GM19351 (cell line): ENCODE measurements around the gene NKX6-2.
"Not testable (repeated sequence)": the region's sequence is repeated elsewhere in the genome, so short reads cannot be mapped to it uniquely, and the experiment has no call there.

Experiments used
- ATAC-seq: cut with Tn5 transposase; IDR thresholded peaks from one replicate; pipeline ENCODE4 v1.9.1; 2021; ENCODE audit warnings: mild to moderate bottlenecking, moderate library complexity; ENCODE audit not compliant: unreplicated experiment

NKX6-2 gene

GRCh38 chr10:132799865-132800264 is 13.9 kb upstream of the NKX6-2 start:
- ATAC-seq: no peak

- ATAC-seq: no peak
These were observed 12.9 kb upstream of the NKX6-2 start for GRCh38 chr10:132798876-132799275.

- ATAC-seq: no peak
These were observed 12.5 kb upstream of the NKX6-2 start for GRCh38 chr10:132798403-132798802.

- ATAC-seq: not testable (repeated sequence)
These were observed 12.0 kb upstream of the NKX6-2 start for GRCh38 chr10:132797986-132798385.

- no peak for ATAC-seq
These were observed 10.9 kb upstream of the NKX6-2 start for GRCh38 chr10:132796846-132797245.

- ATAC-seq: no peak
These were observed 8.2 kb upstream of the NKX6-2 start for GRCh38 chr10:132793871-132794849.

- ATAC-seq: no peak
These were observed 7.3 kb upstream of the NKX6-2 start for GRCh38 chr10:132793213-132793612.

- ATAC-seq: no peak
These were observed 6.8 kb upstream of the NKX6-2 start for GRCh38 chr10:132792796-132793195.

GRCh38 chr10:132792099-132792498 is 6.2 kb upstream of the NKX6-2 start:
- not testable (repeated sequence) for ATAC-seq

GRCh38 chr10:132790934-132791829 is 5.2 kb upstream of the NKX6-2 start:
- ATAC-seq: no peak

- ATAC-seq: no peak
These were observed 4.5 kb upstream of the NKX6-2 start for GRCh38 chr10:132790470-132790869.

- ATAC-seq: no peak
These were observed 3.8 kb upstream of the NKX6-2 start for GRCh38 chr10:132789659-132790148.

- ATAC-seq: no peak
These were observed 2.9 kb upstream of the NKX6-2 start for GRCh38 chr10:132788831-132789219.

GRCh38 chr10:132788180-132788830 is 2.4 kb upstream of the NKX6-2 start:
- no peak for ATAC-seq

GRCh38 chr10:132787495-132788179 is 1.7 kb upstream of the NKX6-2 start:
- no peak for ATAC-seq

- no peak for ATAC-seq
These were observed 1.0 kb upstream of the NKX6-2 start for GRCh38 chr10:132786884-132787494.

- ATAC-seq: no peak
These were observed 533 bp upstream of the NKX6-2 start for GRCh38 chr10:132786476-132786883.

GRCh38 chr10:132784866-132785722 is 853 bp downstream of the NKX6-2 start:
- ATAC-seq: no peak
